Measurements from ENCODE around the gene ANKS3.
A peak's percentile ranks its signal among the peaks of the same experiment; 100 is the strongest.

ANKS3 gene

GRCh38 chr16:4695473-4696171 is 38.4 kb downstream of the ANKS3 start:
- DNase-seq (ENCODE audit: low spot score), result no peak

DNA sequence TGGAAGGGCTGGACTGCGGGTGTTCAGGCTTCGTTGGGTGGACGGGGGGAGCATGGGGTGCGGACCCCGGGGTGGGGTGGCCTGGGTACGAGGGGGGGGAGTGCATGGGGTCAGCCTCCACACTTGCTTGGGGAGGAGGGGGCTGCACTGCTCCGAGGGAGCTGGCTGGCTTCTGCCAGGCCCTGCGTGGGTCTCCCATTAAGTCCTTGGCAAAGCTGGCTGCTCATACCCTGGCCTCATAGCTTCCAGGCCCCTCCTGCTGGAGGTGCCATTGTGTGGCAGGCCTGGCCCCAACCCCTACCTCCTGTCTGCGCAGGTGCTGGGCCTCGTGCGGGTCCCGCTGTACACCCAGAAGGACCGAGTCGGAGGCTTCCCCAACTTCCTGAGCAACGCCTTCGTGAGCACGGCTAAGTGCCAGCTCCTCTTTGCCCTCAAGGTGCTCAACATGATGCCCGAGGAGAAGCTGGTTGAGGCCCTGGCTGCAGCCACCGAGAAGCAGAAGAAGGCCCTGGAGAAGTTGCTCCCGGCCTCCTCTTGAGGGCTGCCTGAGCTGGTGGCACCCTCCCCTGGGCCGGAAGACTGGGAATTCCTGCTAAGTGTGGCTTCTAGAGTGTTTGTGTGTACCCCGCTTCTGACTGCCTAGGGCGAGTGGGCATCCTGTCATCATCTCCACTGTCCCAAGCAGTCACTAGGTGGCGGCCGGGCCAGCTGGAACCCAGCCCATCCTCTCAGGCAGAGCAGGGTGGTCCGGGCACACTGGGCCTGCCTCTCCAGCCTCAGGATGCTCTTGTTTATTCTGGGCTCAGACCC is 39.2 kb downstream of the ANKS3 start:
- DNase-seq (ENCODE audit: low spot score), result no peak

GRCh38 chr16:4693956-4694641 is 40.0 kb downstream of the ANKS3 start:
- DNase-seq (ENCODE audit: low spot score), result peak; percentile 30

GRCh38 chr16:4693296-4693955 is 40.6 kb downstream of the ANKS3 start, which contains the start of gene NUDT16L1:
Gene NUDT16L1 (plus strand): TSS chr16:4693562. CDS start chr16:4693727, 165 bp downstream.
- peak; percentile 89 for DNase-seq (ENCODE audit: low spot score)

DNA sequence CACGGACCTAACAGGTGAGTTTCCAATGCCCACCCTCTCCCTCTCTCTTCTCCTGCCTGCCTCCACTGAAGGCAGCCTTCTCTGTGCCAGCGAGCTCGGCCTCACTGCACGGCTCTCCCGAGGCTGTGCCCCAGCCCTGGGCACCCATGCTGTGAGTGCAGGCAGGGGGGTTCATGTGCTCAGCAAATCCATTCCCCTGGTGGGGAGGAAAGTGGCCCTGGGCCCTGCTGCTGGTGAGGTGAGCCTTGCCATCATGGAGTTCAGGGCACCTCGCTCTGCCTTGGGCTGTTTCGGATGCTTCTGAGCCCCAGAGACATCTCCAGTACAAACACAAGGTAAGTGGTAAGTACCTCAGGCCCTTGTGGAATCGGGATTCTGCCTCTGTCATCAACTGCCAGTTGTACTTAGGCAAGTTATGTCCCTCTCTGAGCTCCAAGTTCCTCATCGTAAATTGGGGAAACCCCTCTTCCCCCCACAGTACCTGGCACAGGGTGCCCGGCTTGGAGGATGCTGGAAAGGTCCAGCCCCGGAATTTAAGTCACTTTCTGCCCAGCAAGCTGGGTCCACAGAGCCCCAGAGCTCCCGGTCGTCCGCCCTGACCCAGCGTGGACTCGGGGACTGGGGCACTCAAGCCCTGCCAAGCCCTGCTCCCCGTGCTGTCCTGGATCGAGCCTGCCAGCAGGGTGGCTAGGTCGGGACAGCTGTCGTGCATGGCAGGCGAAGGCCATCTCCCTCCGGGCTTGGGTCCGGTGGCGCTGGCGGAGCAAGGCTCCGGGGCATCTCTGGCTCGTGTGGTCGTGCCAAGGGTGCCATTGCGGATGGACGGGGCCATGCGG is 41.4 kb downstream of the ANKS3 start:
- DNase-seq (ENCODE audit: low spot score), result no peak

- DNase-seq (ENCODE audit: low spot score), result no peak
These were observed 42.2 kb downstream of the ANKS3 start for GRCh38 chr16:4691666-4692412.

DNA sequence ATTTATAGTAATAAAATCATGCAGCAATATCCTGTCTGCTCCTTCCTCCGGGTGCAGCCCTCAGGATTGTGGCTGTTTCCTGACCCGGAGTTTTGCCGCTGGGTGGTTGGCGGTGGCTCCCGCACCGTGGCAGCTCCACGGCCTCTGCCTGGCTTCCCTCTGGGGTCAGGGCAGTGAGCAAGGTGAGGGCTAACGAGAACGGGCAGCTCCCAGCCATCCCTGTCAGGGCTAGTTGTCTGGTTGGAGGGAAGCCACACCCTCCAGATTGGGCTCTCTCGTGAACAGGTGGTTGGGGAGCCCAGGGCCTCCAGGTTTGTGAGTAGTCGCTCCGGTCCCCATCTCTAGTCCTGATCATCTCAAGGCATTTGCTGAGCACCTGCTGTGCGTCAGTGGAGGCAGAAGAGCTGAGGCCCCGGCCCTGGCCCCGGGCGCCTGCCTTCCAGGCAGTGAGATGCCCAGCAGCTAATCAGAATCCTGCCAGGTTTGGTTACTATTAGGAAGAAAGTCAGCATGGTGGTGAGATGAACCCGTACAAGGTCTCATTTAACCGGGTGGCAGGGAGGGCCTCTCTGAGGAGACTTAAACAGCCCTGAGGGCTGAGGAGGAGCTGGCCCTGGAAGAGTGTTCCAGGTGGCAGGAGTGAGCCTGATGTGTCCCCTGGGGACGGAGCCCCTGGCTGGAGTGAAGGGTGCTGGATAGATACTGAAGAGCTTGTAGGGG is 43.0 kb downstream of the ANKS3 start:
- DNase-seq (ENCODE audit: low spot score), result no peak

GRCh38 chr16:4689864-4690704 is 44.0 kb downstream of the ANKS3 start:
- no peak for DNase-seq (ENCODE audit: low spot score)

DNA sequence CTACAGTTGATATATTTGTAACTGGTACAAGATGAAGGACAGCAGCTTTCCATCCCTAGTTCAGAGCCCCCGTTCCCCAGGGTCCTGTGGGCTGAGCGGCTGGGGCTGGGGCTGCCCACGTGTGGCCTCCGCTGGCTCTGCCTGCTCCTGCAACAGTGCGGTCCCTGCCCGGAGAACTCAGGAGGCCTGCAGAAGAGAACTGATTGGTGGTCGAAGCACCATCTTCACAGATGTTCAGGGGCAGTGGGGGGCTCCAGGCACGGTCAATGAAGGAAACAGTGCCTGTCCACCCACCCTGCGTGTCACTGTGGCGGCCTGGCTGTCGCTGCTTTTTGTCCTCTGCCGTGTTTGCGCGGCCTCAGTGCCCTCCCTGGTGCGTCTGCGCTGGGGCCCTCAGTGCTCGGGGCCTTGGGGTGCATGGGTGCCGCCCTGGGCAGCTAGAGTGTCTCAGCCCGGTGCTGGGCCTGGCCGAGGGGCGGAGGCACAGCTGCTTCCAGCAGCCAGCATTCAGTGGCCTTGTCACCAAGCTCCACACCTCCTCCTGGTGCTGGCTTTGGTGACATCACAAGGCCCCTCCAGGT is 44.9 kb downstream of the ANKS3 start:
- DNase-seq (ENCODE audit: low spot score), result no peak

GRCh38 chr16:4688674-4689045 is 45.4 kb downstream of the ANKS3 start:
- no peak for DNase-seq (ENCODE audit: low spot score)

DNA sequence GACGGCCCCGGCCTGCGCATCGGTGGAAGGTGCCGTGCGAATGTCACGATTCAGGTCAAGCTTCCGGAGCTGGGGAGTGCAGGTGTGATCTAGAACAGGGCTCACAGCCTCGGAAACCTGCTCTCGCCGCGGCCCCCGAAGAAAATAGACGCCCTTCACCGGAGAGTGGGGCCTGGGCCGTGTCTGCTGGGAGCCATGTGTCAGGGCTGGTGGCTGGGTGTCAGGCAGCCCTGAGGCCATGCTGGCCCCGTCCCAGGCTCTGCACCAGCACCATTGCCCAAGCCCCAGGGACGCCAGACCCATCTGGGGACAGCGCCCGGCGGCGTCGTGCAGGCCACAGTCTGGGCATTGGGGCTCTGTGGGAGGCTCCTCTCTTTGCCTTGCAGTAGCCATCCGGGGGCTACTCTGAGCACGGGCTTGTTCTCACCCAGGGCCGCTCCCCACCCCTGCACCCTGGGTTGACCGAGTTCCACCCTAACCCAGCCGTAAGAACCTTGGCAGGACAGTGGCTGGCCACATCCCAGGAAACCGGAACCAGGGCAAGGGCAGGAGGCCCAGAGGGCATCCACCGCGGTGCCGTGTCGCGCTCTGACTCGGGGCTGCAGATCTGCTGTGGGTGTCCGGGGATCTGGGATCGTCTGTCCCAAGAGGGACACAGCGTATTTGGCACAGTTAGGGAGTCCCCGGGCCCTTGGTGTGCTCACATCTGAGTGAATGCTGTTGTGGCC is 46.0 kb downstream of the ANKS3 start:
- no peak for DNase-seq (ENCODE audit: low spot score)

- DNase-seq (ENCODE audit: low spot score), result no peak
These were observed 46.7 kb downstream of the ANKS3 start for GRCh38 chr16:4687416-4687815.

DNA sequence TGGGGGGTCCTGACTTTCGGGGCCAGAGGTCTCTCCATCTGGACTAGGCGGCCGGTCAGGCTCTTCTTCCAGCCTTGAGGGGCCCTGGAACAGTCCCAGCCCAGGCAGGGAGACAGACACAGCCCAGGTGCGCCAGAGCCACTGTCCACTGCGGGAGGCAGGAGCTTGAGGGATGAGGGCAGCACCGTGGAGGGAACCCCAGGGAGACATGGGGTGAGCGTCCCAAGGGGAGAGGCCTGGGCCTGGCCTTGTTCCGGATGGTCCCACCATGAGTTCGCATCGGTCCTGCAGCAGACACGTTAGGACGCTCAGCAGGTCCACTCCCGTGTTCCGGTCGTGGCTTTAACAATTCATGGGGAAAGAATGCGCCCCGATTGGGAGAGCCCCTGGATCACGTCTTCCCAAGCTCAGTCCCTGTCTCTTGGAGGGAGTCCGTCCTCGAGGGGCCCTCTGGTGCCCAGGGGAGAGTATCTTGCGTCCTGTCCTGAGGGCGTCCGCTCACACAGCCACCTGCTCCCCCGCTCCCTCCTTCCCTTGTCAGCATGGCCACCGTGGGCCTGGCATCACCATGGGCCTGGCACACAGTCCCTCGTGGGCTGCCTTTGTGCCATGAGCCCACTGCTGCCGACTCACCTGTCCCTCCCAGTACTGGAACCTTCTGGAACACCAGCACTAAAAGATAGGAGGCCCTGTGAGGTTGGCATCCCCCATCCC is 47.4 kb downstream of the ANKS3 start:
- DNase-seq (ENCODE audit: low spot score), result no peak

DNA sequence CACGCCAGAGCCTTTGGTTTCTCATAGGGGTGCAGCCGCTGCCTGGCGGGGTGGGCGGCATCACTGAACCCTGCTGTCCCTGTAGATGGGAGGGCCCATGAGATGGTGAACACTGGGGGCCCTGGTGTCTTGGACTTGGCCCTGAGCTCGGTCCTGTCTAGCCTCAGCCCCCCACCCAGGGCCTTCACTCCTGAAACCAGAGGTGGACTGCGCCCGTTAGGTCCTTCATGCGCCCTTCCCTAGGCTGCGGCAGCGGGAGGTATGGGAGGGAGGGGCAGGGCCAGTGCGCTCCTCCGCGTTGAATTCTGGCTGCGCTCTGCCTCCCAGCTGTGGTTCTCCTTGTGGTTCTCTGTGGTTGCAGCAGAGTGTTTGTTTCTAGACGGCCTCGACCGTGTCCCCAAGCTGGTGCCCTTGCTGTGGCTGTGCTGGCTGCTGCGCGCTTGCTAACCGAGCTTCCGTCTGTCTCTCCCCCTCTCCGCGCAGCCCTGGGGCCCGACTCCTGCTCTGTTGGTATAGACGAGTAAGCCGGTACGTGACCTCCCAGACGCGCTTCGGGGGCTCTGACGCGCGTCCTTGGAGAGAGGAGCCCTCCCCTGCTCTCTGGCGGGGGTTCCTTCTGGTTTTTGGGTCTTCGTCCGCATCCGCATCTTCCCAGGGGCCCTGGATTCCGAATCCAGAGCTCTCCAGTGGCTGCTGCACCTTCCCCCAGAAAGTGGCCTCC is 48.1 kb downstream of the ANKS3 start:
- DNase-seq (ENCODE audit: low spot score), result no peak

DNA sequence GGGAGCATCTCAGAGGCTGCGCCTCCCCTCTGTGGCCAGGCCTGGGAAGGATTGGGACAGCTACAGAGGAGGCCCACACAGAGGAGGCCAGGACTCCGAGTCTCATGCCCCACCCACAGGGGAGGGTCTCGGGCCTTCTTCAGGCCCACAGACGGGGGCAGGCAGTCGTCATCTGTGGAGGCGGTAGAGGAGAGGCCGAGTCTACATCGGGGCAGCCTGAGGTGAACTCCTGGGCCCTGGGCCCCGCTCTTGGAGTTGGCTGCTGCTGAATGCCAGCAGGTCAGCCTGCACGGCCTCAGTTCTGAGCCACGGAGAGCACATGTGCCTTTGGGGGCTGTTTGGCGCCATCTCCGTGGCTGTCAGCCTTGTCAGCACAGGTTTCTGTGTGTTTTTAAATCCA is 48.8 kb downstream of the ANKS3 start:
- no peak for DNase-seq (ENCODE audit: low spot score)

DNA sequence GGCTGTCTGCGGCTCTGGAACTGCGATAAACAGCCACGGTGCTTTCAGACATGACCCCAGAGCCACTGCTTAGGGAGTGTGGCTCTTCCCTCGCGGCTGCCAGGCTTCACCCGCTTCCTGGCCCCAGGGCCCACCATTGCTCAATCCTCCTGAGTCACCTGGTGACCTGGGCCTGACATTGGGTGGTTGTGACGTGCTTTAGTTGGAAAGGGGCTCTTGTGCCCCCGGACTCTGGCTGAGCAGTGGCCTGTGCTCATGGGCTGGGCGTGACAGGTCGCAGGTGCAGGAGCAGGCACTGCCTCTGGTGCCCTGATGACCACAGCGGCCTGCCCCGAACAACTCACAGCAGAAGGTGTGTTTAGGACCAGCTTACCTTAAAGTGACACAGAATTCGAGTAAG is 49.3 kb downstream of the ANKS3 start:
- no peak for DNase-seq (ENCODE audit: low spot score)
